A549 (cell line): ENCODE results near the gene BLTP3B.

Experiments used
- HDAC2 ChIP-seq: fragments of 200-600 bp; sonication (generic); IDR thresholded peaks from 2 replicates; pipeline ENCODE4 v1.6.1; 2016
- KDM5A ChIP-seq: fragments of 200-600 bp; sonication (generic); IDR thresholded peaks from 2 replicates; pipeline ENCODE4 v1.6.1; 2016; ENCODE audit warnings: antibody characterized with exemption, mild to moderate bottlenecking
- POLR2A ChIP-seq: IDR thresholded peaks from 2 replicates; pipeline ENCODE4 v1.6.1; 2012; ENCODE audit warnings: mild to moderate bottlenecking, low read length
- TF ChIP-seq, protein P1 (sequence below): fragments of >200 bp; sonication (Bioruptor Twin); formaldehyde crosslinking; IDR thresholded peaks from 3 replicates; pipeline ENCODE4 v1.5.1; 2016

- TF ChIP-seq, protein P1, sequence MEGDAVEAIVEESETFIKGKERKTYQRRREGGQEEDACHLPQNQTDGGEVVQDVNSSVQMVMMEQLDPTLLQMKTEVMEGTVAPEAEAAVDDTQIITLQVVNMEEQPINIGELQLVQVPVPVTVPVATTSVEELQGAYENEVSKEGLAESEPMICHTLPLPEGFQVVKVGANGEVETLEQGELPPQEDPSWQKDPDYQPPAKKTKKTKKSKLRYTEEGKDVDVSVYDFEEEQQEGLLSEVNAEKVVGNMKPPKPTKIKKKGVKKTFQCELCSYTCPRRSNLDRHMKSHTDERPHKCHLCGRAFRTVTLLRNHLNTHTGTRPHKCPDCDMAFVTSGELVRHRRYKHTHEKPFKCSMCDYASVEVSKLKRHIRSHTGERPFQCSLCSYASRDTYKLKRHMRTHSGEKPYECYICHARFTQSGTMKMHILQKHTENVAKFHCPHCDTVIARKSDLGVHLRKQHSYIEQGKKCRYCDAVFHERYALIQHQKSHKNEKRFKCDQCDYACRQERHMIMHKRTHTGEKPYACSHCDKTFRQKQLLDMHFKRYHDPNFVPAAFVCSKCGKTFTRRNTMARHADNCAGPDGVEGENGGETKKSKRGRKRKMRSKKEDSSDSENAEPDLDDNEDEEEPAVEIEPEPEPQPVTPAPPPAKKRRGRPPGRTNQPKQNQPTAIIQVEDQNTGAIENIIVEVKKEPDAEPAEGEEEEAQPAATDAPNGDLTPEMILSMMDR: no peak
- TF ChIP-seq HDAC2 (no peak), POLR2A (no peak), KDM5A (no peak)
Measured at GRCh38 chr12:100101000-100101399, 41.7 kb downstream of the BLTP3B start.
